Measurements from ENCODE around the gene PRND.
"Not testable (repeated sequence)": the region's sequence is repeated elsewhere in the genome, so short reads cannot be mapped to it uniquely, and the experiment has no call there.

The PRND gene

GRCh38 chr20:4767084-4767483 is 45.4 kb downstream of the PRND start:
- no peak overlapping the region for H3K4me3 ChIP-seq (ENCODE audit: low read depth, low read length)
- DNase-seq (ENCODE audit: low read depth) = no peak
- no peak for TF ChIP-seq CTCF (IDR thresholded peaks at IDR 0.05; ENCODE audit: low read depth, low read length, missing control alignments)

- no peak for TF ChIP-seq CTCF (IDR thresholded peaks at IDR 0.05; ENCODE audit: low read depth, low read length, missing control alignments)
- H3K4me3 ChIP-seq (ENCODE audit: low read depth, low read length) = no peak overlapping the region
- DNase-seq (ENCODE audit: low read depth) = no peak
Observed at GRCh38 chr20:4769328-4769727, 47.6 kb downstream of the PRND start.

GRCh38 chr20:4770026-4770425 is 48.3 kb downstream of the PRND start:
- no peak for DNase-seq (ENCODE audit: low read depth)
- H3K4me3 ChIP-seq (ENCODE audit: low read depth, low read length) = no peak overlapping the region
- no peak for TF ChIP-seq CTCF (IDR thresholded peaks at IDR 0.05; ENCODE audit: low read depth, low read length, missing control alignments)

- H3K4me3 ChIP-seq (ENCODE audit: low read depth, low read length) = no peak overlapping the region
- no peak for DNase-seq (ENCODE audit: low read depth)
- TF ChIP-seq CTCF (IDR thresholded peaks at IDR 0.05; ENCODE audit: low read depth, low read length, missing control alignments) = no peak
Observed at GRCh38 chr20:4771004-4771403, 49.3 kb downstream of the PRND start.

GRCh38 chr20:4772132-4772531 is 50.4 kb downstream of the PRND start:
- no peak overlapping the region for H3K4me3 ChIP-seq (ENCODE audit: low read depth, low read length)
- no peak for TF ChIP-seq CTCF (IDR thresholded peaks at IDR 0.05; ENCODE audit: low read depth, low read length, missing control alignments)

GRCh38 chr20:4773014-4773413 is 51.3 kb downstream of the PRND start:
- DNase-seq (ENCODE audit: low read depth); H3K4me3 ChIP-seq (ENCODE audit: low read depth, low read length): not testable (repeated sequence)

More at GRCh38 chr20:4772132-4772531, 50.4 kb downstream of the PRND start:
- DNase-seq (ENCODE audit: low read depth) = no peak

GRCh38 chr20:4773736-4774135 is 52.0 kb downstream of the PRND start:
- no peak overlapping the region for H3K4me3 ChIP-seq (ENCODE audit: low read depth, low read length)
- no peak for TF ChIP-seq CTCF (IDR thresholded peaks at IDR 0.05; ENCODE audit: low read depth, low read length, missing control alignments)
- no peak for DNase-seq (ENCODE audit: low read depth)

- DNase-seq (ENCODE audit: low read depth) = no peak
- no peak overlapping the region for H3K4me3 ChIP-seq (ENCODE audit: low read depth, low read length)
- TF ChIP-seq CTCF (IDR thresholded peaks at IDR 0.05; ENCODE audit: low read depth, low read length, missing control alignments) = no peak
Observed at GRCh38 chr20:4774207-4774606, 52.5 kb downstream of the PRND start.
